Measurements from ENCODE around the gene SLC30A10. TPM values are rescaled to one million over a fixed set of nuclear protein-coding genes. Genes with fewer than 3 reads are reported as not detected.

SLC30A10 gene
- total RNA-seq, 1 donor from 2014 or later, result 0.63 TPM

- Mint-ChIP-seq H3K4me1 (no peaks in the 10 kb centered on the region), H3K27ac (ENCODE audit: unreplicated experiment) (no peak overlapping the region)
- TF ChIP-seq CTCF (conservative IDR thresholded peaks at IDR 0.05), result no peak
Observed at GRCh38 chr1:219963432-219963831, 35.1 kb upstream of the SLC30A10 start.

GRCh38 chr1:219961684-219962083, 33.3 kb upstream of the SLC30A10 start:
- no peak for DNase-seq (ENCODE audit: low read depth, low spot score)
- TF ChIP-seq CTCF (conservative IDR thresholded peaks at IDR 0.05), result no peak
- Mint-ChIP-seq H3K9me3 (no peaks in the 10 kb centered on the region), H3K27ac (ENCODE audit: unreplicated experiment) (no peak overlapping the region), H3K27me3 (ENCODE audit: low read depth) (no peaks in the 10 kb centered on the region), H3K4me1 (no peaks in the 10 kb centered on the region), H3K36me3 (ENCODE audit: low read depth) (no peaks in the 10 kb centered on the region), H3K4me3 (no peak overlapping the region)

More at GRCh38 chr1:219963432-219963831, 35.1 kb upstream of the SLC30A10 start:
- Mint-ChIP-seq H3K9me3 (no peaks in the 10 kb centered on the region), H3K4me3 (no peak overlapping the region), H3K27me3 (ENCODE audit: low read depth) (no peaks in the 10 kb centered on the region), H3K36me3 (ENCODE audit: low read depth) (peaks cover 11% of the 10 kb centered on the region)
- no peak for DNase-seq (ENCODE audit: low read depth, low spot score)

GRCh38 chr1:219959540-219960203, 31.3 kb upstream of the SLC30A10 start:
- no peak for DNase-seq (ENCODE audit: low read depth, low spot score)
- H3K36me3 Mint-ChIP-seq (ENCODE audit: low read depth), result no peaks in the 10 kb centered on the region
- H3K4me1 Mint-ChIP-seq, result no peaks in the 10 kb centered on the region
- TF ChIP-seq CTCF (conservative IDR thresholded peaks at IDR 0.05), result no peak
- H3K9me3 Mint-ChIP-seq, result no peaks in the 10 kb centered on the region
- H3K27me3 Mint-ChIP-seq (ENCODE audit: low read depth), result no peaks in the 10 kb centered on the region
- no peak overlapping the region for H3K27ac Mint-ChIP-seq (ENCODE audit: unreplicated experiment)
- no peak overlapping the region for H3K4me3 Mint-ChIP-seq

GRCh38 chr1:219958875-219959417, 30.6 kb upstream of the SLC30A10 start:
- DNase-seq (ENCODE audit: low read depth, low spot score), result no peak
- Mint-ChIP-seq H3K36me3 (ENCODE audit: low read depth) (no peaks in the 10 kb centered on the region), H3K4me3 (no peak overlapping the region), H3K4me1 (no peaks in the 10 kb centered on the region), H3K27ac (ENCODE audit: unreplicated experiment) (no peak overlapping the region), H3K27me3 (ENCODE audit: low read depth) (no peaks in the 10 kb centered on the region), H3K9me3 (no peaks in the 10 kb centered on the region)
- TF ChIP-seq CTCF (conservative IDR thresholded peaks at IDR 0.05), result no peak

GRCh38 chr1:219954736-219955421, 26.5 kb upstream of the SLC30A10 start:
- Mint-ChIP-seq H3K4me3 (no peak overlapping the region), H3K36me3 (ENCODE audit: low read depth) (no peaks in the 10 kb centered on the region), H3K27ac (ENCODE audit: unreplicated experiment) (no peak overlapping the region), H3K27me3 (ENCODE audit: low read depth) (no peaks in the 10 kb centered on the region), H3K9me3 (no peaks in the 10 kb centered on the region), H3K4me1 (no peaks in the 10 kb centered on the region)
- no peak for DNase-seq (ENCODE audit: low read depth, low spot score)
- TF ChIP-seq CTCF (conservative IDR thresholded peaks at IDR 0.05), result no peak

All from neural crest cell (in vitro differentiated cells).